GM18498 (cell line): Measurements from ENCODE around the gene HAUS8.
"Not testable (repeated sequence)": the region's sequence is repeated elsewhere in the genome, so short reads cannot be mapped to it uniquely, and the experiment has no call there.

ENCODE experiments used
- ATAC-seq: cut with Tn5 transposase; IDR thresholded peaks from one replicate; pipeline ENCODE4 v1.9.1; 2021; ENCODE audit warnings: mild to moderate bottlenecking, moderate library complexity; ENCODE audit not compliant: unreplicated experiment

HAUS8 gene

DNA sequence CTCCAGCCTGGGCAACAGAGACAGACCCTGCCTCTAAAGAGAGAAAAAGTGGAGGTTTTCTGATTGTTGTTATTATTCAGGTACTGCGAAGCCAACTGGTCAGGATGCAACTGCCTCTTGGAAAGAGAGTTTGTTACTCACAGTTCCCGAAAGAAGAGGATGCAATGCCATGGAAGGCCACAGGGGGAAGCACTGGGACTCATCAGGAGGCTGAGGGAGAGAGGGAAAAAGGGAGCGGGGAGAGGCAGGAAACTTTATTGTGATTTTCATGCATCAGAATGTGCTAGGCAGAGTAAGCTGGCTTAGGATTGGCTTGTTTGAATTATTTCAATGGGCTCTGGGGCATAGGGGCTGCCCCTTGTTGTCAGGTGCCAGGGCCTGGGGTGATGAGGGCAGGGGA lies 27.9 kb upstream of the HAUS8 start:
- ATAC-seq = no peak

DNA sequence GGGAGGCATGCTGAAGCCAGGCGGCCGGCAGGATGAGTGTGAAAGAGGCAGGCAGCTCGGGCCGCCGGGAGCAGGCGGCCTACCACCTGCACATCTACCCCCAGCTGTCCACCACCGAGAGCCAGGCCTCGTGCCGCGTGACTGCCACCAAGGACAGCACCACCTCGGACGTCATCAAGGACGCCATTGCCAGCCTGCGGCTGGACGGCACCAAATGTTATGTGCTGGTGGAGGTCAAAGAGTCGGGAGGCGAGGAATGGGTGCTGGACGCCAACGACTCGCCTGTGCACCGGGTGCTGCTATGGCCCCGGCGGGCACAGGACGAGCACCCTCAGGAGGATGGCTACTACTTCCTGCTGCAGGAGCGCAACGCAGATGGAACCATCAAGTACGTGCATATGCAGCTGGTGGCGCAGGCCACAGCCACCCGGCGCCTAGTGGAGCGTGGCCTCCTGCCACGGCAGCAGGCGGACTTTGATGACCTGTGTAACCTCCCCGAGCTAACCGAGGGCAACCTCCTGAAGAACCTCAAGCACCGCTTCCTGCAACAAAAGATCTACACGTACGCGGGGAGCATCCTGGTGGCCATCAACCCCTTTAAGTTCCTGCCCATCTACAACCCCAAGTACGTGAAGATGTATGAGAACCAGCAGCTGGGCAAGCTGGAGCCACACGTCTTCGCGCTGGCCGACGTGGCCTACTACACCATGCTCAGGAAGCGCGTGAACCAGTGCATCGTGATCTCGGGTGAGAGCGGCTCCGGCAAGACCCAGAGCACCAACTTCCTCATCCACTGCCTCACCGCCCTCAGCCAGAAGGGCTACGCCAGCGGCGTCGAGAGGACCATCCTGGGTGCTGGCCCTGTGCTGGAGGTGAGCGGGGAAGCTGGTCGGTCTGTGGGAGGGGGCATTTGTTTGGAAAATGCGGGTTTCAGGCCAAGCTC lies 26.7 kb upstream of the HAUS8 start:
- no peak for ATAC-seq

DNA sequence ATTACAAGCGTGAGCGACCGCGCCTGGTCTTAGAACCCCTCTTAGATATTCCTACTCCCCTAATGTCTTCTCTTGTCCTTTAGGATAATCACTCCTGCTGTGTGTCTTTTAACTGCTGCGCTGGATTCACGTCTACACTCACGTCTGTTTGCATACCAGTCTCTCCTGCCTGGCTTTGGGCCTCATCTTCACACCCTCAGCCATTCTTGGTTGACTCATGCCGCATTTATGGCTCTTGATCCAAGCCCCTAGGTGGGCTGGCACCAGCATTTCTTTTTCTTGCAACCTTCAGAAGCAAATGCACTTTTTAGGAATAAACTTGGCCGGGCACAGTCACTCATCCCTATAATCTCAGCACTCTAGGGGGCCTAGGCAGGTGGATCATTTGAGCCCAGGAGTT lies 23.1 kb upstream of the HAUS8 start:
- ATAC-seq = no peak

DNA sequence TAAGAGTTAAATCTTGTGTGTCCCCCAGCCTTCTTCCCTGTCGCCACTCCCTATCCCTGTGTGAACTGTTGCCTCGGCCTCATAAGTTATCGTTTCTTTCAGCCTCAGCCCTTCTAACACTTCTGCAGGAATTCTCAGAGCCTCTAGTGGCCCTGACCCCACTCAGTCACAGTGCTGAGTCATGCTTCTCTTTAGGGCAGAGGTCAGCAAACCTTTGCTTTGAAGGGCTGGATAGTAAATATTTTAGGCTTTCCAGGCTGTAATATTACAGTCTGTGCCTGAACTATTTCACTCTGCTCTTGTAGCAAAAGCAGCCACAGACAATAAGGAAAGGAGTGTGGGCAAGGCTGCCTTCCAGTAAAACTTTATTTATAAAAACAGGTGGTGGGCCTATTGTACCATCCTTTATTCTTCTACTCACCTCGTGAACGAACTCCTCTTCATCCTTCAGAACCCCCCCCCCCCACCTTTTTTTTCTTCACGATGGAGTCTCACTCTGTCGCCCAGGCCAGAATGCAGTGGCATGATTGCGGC lies 22.4 kb upstream of the HAUS8 start:
- ATAC-seq = no peak

DNA sequence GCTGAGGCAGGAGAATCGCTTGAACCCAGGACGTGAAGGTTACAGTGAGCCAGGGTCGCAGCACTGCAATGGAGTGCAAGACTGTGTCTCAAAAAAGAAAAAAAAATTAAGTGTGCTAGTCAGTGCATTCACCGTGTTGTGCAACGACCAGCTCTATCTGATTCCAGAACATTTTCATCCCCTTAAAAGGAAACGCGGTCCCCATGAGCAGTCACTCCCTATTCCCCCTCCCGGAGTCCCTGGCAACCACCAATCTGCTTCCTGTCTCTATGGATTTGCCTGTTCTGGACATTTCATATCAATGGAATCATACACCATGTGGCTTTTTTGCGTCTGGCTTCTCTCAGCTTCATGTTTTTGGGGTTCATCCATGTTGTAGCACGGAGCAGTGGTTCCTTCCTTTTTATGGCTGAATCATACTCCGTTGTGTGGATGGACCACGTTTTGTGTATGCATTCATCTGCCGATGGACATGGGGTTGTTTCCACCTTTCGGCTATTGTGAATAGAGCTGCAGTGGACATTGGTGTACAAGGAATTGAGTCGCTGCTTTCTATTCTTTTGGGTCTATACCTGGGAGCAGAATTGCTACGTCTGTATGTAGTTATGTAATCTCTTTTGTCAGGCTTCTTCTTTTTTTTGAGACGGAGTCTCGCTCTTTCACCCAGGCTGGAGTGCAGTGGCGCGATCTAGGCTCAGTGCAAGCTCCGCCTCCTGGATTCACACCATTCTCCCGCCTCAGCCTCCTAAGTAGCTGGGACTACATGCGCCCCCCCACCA lies 20.1 kb upstream of the HAUS8 start:
- ATAC-seq = no peak

DNA sequence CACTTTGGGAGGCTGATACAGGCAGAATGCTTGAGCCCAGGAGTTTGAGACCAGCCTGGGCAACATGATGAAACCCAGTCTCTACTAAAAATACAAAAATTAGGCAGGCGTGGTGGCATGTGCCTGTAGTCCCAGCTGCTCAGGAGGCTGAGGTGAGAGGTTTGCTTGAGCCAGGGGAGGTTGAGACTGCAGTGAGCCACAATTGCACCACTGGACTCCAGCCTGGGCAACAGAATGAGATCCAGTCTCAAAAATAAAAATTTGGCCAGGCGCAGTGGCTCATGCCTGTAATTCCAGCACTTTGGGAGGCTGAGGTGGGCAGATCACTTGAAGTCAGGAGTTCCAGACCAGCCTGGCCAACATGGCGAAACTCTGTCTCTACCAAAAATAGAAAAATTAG lies 19.4 kb upstream of the HAUS8 start:
- ATAC-seq = not testable (repeated sequence)

DNA sequence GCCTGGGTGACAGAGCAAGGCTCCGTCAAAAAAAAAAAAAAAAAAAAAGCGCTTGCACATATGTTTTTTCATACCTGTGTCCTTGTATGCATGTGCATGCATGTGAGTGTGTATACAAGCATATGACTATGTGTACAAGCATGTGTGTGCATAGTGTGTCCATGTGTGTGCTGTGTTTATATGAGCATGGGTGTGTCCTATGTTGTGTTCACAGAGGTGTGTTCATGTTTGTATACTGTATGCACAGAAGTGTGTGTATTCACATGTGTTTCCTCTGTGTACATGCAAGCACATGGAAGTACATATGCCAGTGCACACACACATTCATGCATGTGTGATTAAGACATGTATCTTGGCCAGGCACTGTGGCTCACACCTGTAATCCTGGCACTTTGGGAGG lies 17.4 kb upstream of the HAUS8 start:
- ATAC-seq = no peak

DNA sequence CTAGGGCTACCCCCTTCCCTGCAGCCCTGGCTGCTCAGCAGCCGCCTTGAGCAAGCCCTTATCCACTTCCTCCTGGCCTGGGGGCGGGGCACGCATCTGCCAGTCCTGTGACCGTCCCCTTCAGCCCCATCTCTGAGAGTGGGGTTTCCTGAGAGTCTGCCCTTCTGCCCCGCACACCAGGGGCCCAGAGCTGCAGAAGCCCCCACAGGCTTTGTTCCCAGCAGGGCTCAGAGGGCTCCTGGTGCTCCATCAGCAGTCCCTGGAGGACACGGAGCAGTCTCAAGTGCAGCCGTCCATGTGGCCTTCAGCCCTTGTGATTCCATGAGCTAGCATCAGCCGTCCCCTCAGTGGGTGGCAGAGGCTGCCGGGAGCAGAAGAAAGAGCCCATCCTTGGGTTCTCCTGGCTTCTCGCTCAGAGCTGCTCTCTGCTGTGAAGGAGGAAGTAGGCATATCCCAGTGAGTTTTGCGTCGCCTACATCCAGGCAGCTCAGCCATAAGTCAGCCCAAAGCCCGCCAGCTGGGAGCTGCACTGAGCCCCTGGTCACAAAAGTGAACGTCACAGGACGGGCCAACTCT lies 16.6 kb upstream of the HAUS8 start:
- no peak for ATAC-seq

DNA sequence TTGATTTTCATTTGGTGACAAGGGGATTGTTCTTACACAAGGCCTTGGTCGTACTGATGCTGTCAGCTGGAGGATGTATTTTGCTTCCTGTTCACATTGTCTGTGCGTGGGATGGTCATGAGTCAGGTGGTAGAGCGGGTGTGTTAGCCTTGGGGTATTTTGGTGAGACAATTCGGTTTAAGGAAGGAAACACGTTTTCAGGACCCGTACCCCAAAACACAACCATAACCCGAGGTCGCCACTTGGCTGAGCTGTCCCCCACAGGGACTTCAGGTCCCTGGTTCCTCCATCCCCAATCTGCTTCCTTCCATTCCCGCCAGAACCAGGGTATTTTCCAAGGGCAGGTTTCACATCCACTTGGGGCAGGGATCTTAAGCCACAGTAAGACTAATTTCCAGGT lies 15.3 kb upstream of the HAUS8 start:
- no peak for ATAC-seq

DNA sequence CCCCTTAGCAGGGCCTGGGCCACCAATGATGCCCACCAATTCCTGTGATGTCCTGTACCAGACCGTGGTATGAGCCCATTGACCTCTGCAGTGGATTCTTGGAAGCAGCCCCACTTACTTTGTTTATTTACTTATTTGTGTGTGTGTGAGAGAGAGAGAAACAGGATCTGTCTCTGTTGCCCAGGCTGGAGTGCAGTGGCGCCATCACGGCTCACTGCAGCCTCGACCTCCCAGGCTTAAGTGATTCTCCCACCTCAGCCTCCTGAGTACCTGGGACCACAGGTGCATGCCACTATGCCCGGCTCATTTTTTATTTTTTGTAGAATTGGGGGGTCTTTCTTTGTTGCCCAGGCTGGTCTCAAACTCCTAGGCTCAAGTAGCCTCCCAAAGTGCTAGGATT lies 13.3 kb upstream of the HAUS8 start:
- ATAC-seq = no peak

DNA sequence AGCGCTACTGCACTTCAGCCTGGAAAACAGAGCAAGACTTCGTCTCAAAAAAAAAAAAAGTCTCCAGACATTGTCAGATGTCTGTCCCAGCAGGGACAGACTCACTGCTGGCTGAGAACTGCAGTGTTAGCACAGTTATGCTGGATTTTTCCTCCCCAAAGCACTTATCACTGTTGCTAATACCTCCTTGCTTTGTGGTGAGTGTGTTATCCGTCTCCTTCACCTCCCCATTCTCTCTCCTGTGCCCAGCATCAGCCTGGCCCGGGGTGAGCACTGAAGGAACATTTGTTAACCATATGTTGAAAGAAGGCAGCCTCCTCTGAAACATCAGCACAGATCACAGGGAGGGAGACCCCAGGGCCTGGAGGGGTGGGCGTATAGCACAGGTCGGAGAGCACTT lies 11.6 kb upstream of the HAUS8 start:
- no peak for ATAC-seq

DNA sequence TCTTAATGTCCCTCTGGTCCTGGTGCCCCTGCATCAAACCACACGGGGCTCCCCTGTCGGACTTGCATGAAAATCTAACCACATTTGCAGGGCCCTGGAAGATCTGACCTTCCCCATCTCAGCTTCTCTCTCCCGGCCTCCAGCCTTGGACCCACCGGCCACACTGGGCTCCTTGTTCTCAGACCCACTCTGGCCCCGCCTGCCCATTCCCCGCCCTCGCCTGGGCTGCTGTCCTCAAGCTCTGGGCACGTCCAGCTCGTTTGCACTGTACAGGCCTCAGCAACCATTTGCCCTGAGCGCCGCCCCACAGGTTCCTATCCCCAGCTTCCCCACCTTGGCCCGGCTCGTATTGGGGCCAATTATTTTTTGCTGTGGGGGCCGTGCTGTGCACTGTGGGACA lies 10.9 kb upstream of the HAUS8 start:
- ATAC-seq = no peak

DNA sequence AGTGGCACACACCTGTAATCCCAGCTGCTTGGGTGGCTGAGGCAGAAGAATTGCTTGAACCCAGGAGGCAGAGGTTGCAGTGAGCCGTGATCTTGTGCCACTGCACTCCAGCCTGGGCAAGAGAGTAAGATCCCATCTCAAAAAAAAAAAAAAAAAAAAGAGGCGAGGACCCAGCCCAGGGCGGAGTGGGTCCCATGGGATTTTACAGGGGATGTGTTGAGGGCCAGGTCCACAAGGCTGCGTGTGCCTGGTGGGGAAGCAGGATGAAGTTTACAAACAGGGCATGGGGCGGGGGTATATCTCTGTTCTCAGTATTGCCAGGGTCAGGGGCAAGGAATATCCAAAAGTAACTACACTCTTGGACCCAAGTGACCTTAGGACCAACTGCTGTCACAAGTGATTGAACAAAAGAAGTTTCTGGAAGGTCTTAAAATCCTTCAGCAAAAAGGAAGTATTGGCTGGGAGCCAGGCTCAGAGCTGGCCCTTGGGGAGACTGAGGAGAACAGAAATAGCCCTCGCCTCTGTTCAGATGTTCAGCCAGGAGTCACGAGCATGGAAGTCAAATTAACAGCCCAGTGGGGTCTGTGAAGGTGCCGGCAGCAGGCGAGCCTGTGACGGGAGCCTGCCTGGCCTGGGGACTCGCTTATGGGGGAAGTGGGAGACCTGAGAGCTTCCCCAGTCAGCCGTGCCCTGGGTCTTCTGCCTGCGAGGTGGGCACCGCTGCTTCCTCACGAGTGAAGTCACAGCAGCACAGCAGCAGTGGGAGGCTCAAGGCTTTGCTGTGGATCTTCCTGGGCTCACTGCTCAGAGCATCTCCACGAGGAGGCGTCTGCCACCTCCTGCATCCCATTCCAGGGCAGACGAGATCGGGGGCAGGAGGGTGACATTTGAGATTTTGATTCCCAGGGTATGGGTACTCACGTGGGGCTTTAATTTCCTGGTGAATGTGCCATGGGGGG lies 6.7 kb upstream of the HAUS8 start:
- ATAC-seq = no peak

DNA sequence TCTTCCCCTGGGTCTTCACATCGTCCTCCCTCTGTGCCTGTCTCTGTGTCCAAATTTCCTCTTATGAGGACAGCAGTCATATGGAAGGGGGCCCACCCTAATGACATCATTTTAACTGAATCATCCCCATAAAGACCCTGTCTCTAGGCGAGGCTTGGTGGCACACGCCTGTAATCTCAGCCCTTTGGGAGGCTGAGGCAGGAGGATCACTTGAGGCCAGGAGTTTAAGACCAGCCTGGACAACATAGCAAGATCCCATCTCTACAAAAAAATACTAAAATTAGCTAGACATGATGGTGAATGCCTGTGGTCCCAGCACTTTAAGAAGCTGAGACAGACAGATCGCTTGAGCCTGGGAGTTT lies 5.2 kb upstream of the HAUS8 start:
- ATAC-seq = no peak

DNA sequence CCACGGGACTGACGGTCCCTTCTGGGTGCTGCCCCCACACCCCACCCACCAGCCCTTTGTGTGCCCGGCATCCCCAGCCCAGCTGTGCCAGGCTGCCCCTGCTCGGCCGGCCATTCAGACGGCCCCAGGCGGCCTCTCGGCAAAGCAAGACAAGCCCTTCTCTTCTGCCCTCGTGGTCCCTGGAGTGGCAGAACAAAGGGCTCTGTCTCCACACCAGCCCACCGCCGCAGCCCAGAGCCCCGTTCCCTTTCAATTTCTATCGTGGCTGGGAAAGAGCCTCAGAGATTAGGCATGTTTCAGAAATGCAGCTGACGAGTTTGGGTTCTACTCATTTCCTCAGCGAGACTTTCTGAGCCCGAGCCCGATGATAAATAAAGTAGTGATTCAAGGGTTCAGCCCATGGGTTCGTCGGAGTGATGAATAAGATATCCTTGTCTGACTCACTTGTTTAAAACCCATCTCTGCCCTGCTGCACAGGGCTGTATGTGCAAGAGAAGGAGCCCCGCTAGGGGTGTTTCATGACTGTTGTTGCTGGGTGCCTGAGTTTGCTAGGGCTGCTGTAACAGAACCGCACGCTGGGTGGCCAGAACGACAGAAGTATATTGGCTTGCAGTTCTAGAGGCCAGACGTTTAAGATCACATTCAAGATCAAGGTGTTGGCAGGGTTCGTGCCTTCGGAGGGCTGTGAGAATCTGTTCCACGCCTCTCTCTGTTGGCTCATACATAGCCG lies 4.6 kb upstream of the HAUS8 start:
- ATAC-seq = peak; percentile 27

DNA sequence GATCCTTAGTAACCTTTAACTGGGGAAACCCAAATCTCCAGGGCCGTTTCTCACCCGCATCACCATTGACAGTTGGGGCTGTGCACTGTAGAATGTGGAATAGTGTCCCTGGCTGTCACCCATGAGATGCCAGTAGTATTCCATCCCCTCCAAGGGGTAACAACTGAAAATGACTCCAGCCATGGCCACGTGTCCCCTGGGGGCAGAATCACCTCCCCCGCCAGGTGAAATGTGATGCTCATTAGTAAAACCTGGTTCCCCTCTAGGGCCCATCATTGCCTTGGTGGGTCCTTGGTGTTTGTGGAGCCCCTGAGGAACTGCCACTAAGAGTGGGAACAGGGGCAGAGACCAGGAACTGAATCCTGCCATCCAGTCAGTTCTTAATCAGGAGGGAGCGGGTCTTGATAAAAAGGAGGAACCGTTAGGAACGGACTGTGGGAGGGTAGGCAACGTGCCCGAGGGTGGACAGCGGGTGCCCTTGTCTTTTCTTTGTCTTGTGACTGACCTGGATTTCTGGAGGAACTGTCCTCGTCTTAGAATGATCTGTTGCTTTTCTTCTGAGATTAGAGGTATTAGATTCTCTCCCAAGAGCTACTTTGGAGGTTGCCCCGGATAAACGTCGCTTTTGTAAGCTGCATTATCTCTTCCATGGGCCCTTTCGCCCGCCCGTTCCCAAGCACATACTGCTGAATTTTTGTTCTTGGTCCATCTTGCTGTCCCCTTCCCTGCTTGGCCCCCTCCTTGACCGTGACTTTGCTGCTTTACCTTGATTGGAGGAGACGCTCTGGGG lies 3.9 kb upstream of the HAUS8 start:
- ATAC-seq = no peak

DNA sequence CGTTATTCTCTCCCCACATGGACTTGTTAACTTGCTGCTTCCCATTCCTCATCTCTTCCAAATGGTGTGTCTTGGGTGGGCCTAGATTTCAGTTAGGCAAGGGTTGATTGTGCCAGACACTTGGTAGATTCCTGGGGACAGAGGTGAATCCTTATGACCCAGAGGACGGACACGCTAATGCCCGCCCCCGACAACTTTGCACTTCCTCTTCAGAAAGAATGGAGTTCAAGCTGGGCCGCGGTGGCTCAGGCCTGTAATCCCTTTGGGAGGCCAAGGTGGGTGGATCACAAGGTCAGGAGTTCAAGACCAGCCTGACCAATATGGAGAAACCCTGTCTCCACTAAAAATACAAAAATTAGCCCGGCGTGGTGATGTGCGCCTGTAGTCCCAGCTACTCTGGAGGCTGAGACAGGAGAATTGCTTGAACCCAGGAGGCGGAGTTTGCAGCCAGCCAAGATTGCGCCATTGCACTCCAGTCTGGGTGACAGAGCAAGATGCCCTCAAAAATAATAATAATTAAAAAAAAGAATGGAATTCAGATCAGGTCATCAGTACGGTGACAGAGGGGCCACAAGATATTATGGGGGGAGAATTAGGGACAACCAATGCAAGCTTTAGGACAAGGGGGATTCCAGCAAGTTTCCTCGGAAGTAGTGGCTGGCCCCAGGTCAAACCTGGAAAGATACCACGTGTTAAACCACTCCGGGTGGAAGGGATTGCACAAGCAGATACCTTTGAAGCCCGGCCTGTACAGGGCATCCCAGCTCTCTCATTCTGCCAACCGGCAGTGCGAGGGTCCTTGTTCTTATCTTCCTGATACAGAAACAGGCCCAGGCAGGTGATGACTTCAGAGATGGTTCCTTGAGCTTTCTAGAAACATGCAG lies 3.0 kb upstream of the HAUS8 start:
- no peak for ATAC-seq

DNA sequence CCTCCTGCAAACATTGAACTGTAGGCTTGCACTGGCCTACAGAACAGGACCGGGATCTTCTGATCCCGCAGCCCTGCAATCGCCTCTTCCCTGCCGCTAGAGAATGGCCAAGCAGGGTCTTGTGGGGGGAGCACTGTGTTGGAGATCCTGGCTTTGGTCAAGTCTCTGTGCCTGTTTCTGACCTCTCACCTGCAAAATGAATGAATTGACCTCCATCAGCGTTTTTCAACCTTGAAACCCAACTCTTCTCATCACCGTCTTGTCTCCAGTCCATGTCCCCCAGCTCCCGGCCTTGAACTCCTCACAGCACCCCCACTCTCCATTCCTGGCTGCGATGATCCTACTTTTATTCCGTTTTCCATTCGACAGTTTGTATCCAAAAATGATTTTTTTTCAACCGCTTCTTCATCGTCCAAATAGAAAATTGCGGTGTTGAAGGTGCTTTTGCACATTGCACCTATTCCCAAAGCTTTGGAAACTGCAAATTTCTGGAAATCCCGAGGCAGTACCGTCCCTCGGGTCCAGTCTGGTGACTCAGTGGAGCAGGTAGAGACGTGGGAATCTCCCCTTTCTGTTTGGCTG lies 2.3 kb upstream of the HAUS8 start:
- ATAC-seq = no peak
